Effector memory CD8-positive, alpha-beta T cell (primary cell): ENCODE data around the gene PPP1CB.
"Not testable (repeated sequence)": the region's sequence is repeated elsewhere in the genome, so short reads cannot be mapped to it uniquely, and the experiment has no call there.

Experiments
- ATAC-seq: fragments of 150-1000 bp; cut with Tn5 transposase; replicated peaks from 2 replicates; pipeline ENCODE4 v1.10.0; 2021; ENCODE audit warnings: mild to moderate bottlenecking, moderate library complexity
- DNase-seq, 3 experiments: peaks; one replicate each; pipeline ENCODE4 v3.0.0; 2021
- H3K27ac Mint-ChIP-seq, 2 donors: one replicate each; pipeline ENCODE4 v1.8.0; 2022; ENCODE audit warnings: mild to moderate bottlenecking in 2 of 2, mixed read lengths in 2 of 2, moderate library complexity in 2 of 2
- H3K27me3 Mint-ChIP-seq, 2 donors: one replicate each; pipeline ENCODE4 v1.8.0; 2022; ENCODE audit warnings: mixed read lengths in 2 of 2
- H3K36me3 Mint-ChIP-seq: one replicate; pipeline ENCODE4 v1.8.0; 2022; ENCODE audit warnings: mild to moderate bottlenecking, moderate library complexity, mixed read lengths; ENCODE audit not compliant: insufficient read depth
- H3K4me1 Mint-ChIP-seq, 2 donors: one replicate each; pipeline ENCODE4 v1.8.0; 2022; ENCODE audit warnings: low read depth in 2 of 2, mixed read lengths in 2 of 2
- H3K4me3 Mint-ChIP-seq, 2 donors: one replicate each; pipeline ENCODE4 v1.8.0; 2022; ENCODE audit warnings: mild to moderate bottlenecking in 2 of 2, mixed read lengths in 2 of 2, moderate library complexity in 2 of 2
- H3K9me3 Mint-ChIP-seq, 2 donors: one replicate each; pipeline ENCODE4 v1.8.0; 2022; ENCODE audit warnings: mixed read lengths in 2 of 2

PPP1CB gene

GRCh38 chr2:28725021-28725711, 26.5 kb upstream of the PPP1CB start:
- no peak for ATAC-seq
- H3K4me1 Mint-ChIP-seq = no peaks in the 10 kb centered on the region
- no peaks in the 10 kb centered on the region for H3K36me3 Mint-ChIP-seq
- H3K9me3 Mint-ChIP-seq = no peaks in the 10 kb centered on the region
- DNase-seq = no peak
- H3K4me3 Mint-ChIP-seq = no peak overlapping the region
- no peaks in the 10 kb centered on the region for H3K27me3 Mint-ChIP-seq
- H3K27ac Mint-ChIP-seq = no peak overlapping the region

- Mint-ChIP-seq H3K27me3 (no peaks in the 10 kb centered on the region), H3K27ac (no peak overlapping the region), H3K4me3 (no peak overlapping the region), H3K36me3 (no peaks in the 10 kb centered on the region), H3K9me3 (no peaks in the 10 kb centered on the region), H3K4me1 (no peaks in the 10 kb centered on the region)
- ATAC-seq (no peak), DNase-seq (no peak)
Observed at GRCh38 chr2:28726177-28726576, 25.5 kb upstream of the PPP1CB start.

GRCh38 chr2:28729698-28730097, 21.9 kb upstream of the PPP1CB start:
- DNase-seq = no peak
- no peak overlapping the region for H3K27ac Mint-ChIP-seq

GRCh38 chr2:28730641-28731146, 20.9 kb upstream of the PPP1CB start:
- H3K27me3 Mint-ChIP-seq = no peaks in the 10 kb centered on the region
- no peak overlapping the region for H3K4me3 Mint-ChIP-seq
- no peak for ATAC-seq
- H3K27ac Mint-ChIP-seq = no peak overlapping the region
- DNase-seq = no peak
- H3K36me3 Mint-ChIP-seq = no peaks in the 10 kb centered on the region
- no peaks in the 10 kb centered on the region for H3K4me1 Mint-ChIP-seq
- H3K9me3 Mint-ChIP-seq = no peaks in the 10 kb centered on the region

More at GRCh38 chr2:28729698-28730097, 21.9 kb upstream of the PPP1CB start:
- Mint-ChIP-seq H3K9me3 (no peaks in the 10 kb centered on the region), H3K4me1 (no peaks in the 10 kb centered on the region), H3K4me3 (no peak overlapping the region), H3K36me3 (no peaks in the 10 kb centered on the region), H3K27me3 (no peaks in the 10 kb centered on the region)
- no peak for ATAC-seq

GRCh38 chr2:28735511-28735910, 16.1 kb upstream of the PPP1CB start:
- Mint-ChIP-seq H3K27ac (no peak overlapping the region), H3K9me3 (no peaks in the 10 kb centered on the region), H3K36me3 (no peaks in the 10 kb centered on the region), H3K27me3 (peaks cover 6 to 16% of the 10 kb centered on the region in 2 donors), H3K4me1 (no peaks in the 10 kb centered on the region), H3K4me3 (no peak overlapping the region)
- no peak for DNase-seq
- ATAC-seq = no peak

GRCh38 chr2:28736034-28736433, 15.6 kb upstream of the PPP1CB start:
- H3K36me3 Mint-ChIP-seq = no peaks in the 10 kb centered on the region
- ATAC-seq (no peak), DNase-seq (no peak)
- H3K9me3 Mint-ChIP-seq = no peaks in the 10 kb centered on the region
- peaks cover 10 to 22% of the 10 kb centered on the region in 2 donors for H3K27me3 Mint-ChIP-seq
- H3K4me3 Mint-ChIP-seq = no peak overlapping the region
- no peaks in the 10 kb centered on the region for H3K4me1 Mint-ChIP-seq
- no peak overlapping the region for H3K27ac Mint-ChIP-seq

- Mint-ChIP-seq H3K9me3 (no peaks in the 10 kb centered on the region), H3K36me3 (no peaks in the 10 kb centered on the region), H3K27ac (no peak overlapping the region), H3K4me1 (no peaks in the 10 kb centered on the region), H3K4me3 (no peak overlapping the region), H3K27me3 (peaks cover 13 to 34% of the 10 kb centered on the region in 2 donors)
- ATAC-seq = no peak
- DNase-seq = no peak
Observed at GRCh38 chr2:28737655-28738054, 14.0 kb upstream of the PPP1CB start.

- DNase-seq, H3K4me1 Mint-ChIP-seq: not testable (repeated sequence)
Observed at GRCh38 chr2:28742619-28743018, 9.0 kb upstream of the PPP1CB start.

GRCh38 chr2:28745225-28745624, 6.4 kb upstream of the PPP1CB start:
- H3K4me3 Mint-ChIP-seq = no peak overlapping the region
- H3K4me1 Mint-ChIP-seq = peaks cover 9 to 16% of the 10 kb centered on the region in 2 donors
- peaks cover 10 to 20% of the 10 kb centered on the region in 2 donors for H3K27me3 Mint-ChIP-seq
- no peaks in the 10 kb centered on the region for H3K36me3 Mint-ChIP-seq
- H3K9me3 Mint-ChIP-seq = no peaks in the 10 kb centered on the region
- ATAC-seq (no peak), DNase-seq (no peak)
- peak overlapping the region in 1 of 2 donors; percentile 67 for H3K27ac Mint-ChIP-seq

More at GRCh38 chr2:28742619-28743018, 9.0 kb upstream of the PPP1CB start:
- ATAC-seq, H3K9me3 Mint-ChIP-seq, H3K36me3 Mint-ChIP-seq, H3K4me3 Mint-ChIP-seq, H3K27ac Mint-ChIP-seq: not testable (repeated sequence)
- peaks cover 13 to 34% of the 10 kb centered on the region in 2 donors for H3K27me3 Mint-ChIP-seq

- H3K4me1 Mint-ChIP-seq = peaks cover 16 to 22% of the 10 kb centered on the region in 2 donors
- peak overlapping the region in 1 of 2 donors; percentile 67 for H3K27ac Mint-ChIP-seq
Observed at GRCh38 chr2:28745876-28746275, 5.8 kb upstream of the PPP1CB start.

GRCh38 chr2:28746429-28747111, 5.1 kb upstream of the PPP1CB start:
- Mint-ChIP-seq H3K27ac (no peak overlapping the region), H3K9me3 (no peaks in the 10 kb centered on the region), H3K4me3 (no peak overlapping the region), H3K4me1 (peaks cover 16 to 23% of the 10 kb centered on the region in 2 donors), H3K36me3 (peaks cover 11% of the 10 kb centered on the region), H3K27me3 (peaks cover 0 to 7% of the 10 kb centered on the region in 2 donors)
- no peak for ATAC-seq
- no peak for DNase-seq

More at GRCh38 chr2:28745876-28746275, 5.8 kb upstream of the PPP1CB start:
- H3K27me3 Mint-ChIP-seq = peaks cover 5 to 14% of the 10 kb centered on the region in 2 donors
- DNase-seq (no peak), ATAC-seq (no peak)
- no peak overlapping the region for H3K4me3 Mint-ChIP-seq
- peaks cover 5% of the 10 kb centered on the region for H3K36me3 Mint-ChIP-seq
- no peaks in the 10 kb centered on the region for H3K9me3 Mint-ChIP-seq

GRCh38 chr2:28747714-28748113, 3.9 kb upstream of the PPP1CB start:
- H3K4me3 Mint-ChIP-seq = peak overlapping the region; percentile 36 to 72
- peak overlapping the region; percentile 81 to 96 for H3K27ac Mint-ChIP-seq
- H3K36me3 Mint-ChIP-seq = peaks cover 21% of the 10 kb centered on the region
- no peak for DNase-seq
- H3K9me3 Mint-ChIP-seq = no peaks in the 10 kb centered on the region
- H3K4me1 Mint-ChIP-seq = peaks cover 19 to 25% of the 10 kb centered on the region in 2 donors
- H3K27me3 Mint-ChIP-seq = no peaks in the 10 kb centered on the region
- ATAC-seq = no peak

GRCh38 chr2:28748176-28748575, 3.5 kb upstream of the PPP1CB start:
- no peak for DNase-seq
- H3K27ac Mint-ChIP-seq = peak overlapping the region; percentile 81 to 96
- H3K27me3 Mint-ChIP-seq = no peaks in the 10 kb centered on the region
- no peaks in the 10 kb centered on the region for H3K9me3 Mint-ChIP-seq
- peaks cover 22% of the 10 kb centered on the region for H3K36me3 Mint-ChIP-seq
- H3K4me3 Mint-ChIP-seq = peak overlapping the region; percentile 36 to 72
- ATAC-seq = no peak
- peaks cover 24 to 28% of the 10 kb centered on the region in 2 donors for H3K4me1 Mint-ChIP-seq

- peak overlapping the region; percentile 98 for H3K27ac Mint-ChIP-seq
- H3K36me3 Mint-ChIP-seq = peaks cover 25% of the 10 kb centered on the region
- ATAC-seq (no peak), DNase-seq (no peak)
- no peaks in the 10 kb centered on the region for H3K27me3 Mint-ChIP-seq
- H3K4me1 Mint-ChIP-seq = peaks cover 27 to 29% of the 10 kb centered on the region in 2 donors
- H3K9me3 Mint-ChIP-seq = no peaks in the 10 kb centered on the region
- no peak overlapping the region for H3K4me3 Mint-ChIP-seq
Observed at GRCh38 chr2:28748941-28749340, 2.7 kb upstream of the PPP1CB start.
